Measurements from ENCODE around the gene ACTA2. TPM values are rescaled to one million over a fixed set of nuclear protein-coding genes. Genes with fewer than 3 reads are reported as not detected.

The ACTA2 gene
- total and polyA plus RNA-seq, 4 donors = 13.2 to 182 (median 73.6) TPM

GRCh38 chr10:88901206-88901983 lies 51.2 kb downstream of the ACTA2 start:
- no peak for DNase-seq (ENCODE audit: low spot score)
- Histone ChIP-seq H3K9ac (ENCODE audit: low read depth in 1 of 2, low read length in 2 of 2) (no peak overlapping the region), H3K36me3 (ENCODE audit: control insufficient read depth in 4 of 4, insufficient read depth in 3 of 4, low read depth in 1 of 4, low read length in 3 of 4) (peaks cover 0 to 4% (median 2%) of the 10 kb centered on the region in 4 donors), H3K27ac (ENCODE audit: low read depth in 1 of 2, low read length in 2 of 2) (no peak overlapping the region), H3K4me3 (ENCODE audit: low read depth in 1 of 3, low read length in 3 of 3) (no peak overlapping the region), H3K4me1 (ENCODE audit: control insufficient read depth in 4 of 4, insufficient read depth in 4 of 4, low read length in 3 of 4) (peaks cover 0 to 4% (median 1%) of the 10 kb centered on the region in 4 donors), H3K27me3 (ENCODE audit: control insufficient read depth in 4 of 4, insufficient read depth in 4 of 4, low read length in 3 of 4) (no peaks in the 10 kb centered on the region), H3K9me3 (ENCODE audit: control insufficient read depth in 4 of 4, low read length in 3 of 4) (no peaks in the 10 kb centered on the region)
- 86% methylated on average over 1 of the region's 1 CpG for WGBS
- no peak for TF ChIP-seq FOXA2 (IDR thresholded peaks at IDR 0.05)
- TF ChIP-seq REST (IDR thresholded peaks at IDR 0.05) = no peak
- no peak for TF ChIP-seq CTCF (IDR thresholded peaks at IDR 0.05; ENCODE audit: low read depth, low read length, missing input control)
- no peak for TF ChIP-seq TAF1 (conservative IDR thresholded peaks at IDR 0.05)
- TF ChIP-seq HNF4A (conservative IDR thresholded peaks at IDR 0.05) = no peak
- no peak for TF ChIP-seq RAD21 (IDR thresholded peaks at IDR 0.05)
- no peak for TF ChIP-seq YY1 (IDR thresholded peaks at IDR 0.05)
- TF ChIP-seq SP1 (IDR thresholded peaks at IDR 0.05) = no peak
- TF ChIP-seq EGR1 (IDR thresholded peaks at IDR 0.05; ENCODE audit: low read depth in 2 of 2) = no peak
- no peak for TF ChIP-seq HNF4G (IDR thresholded peaks at IDR 0.05)
- TF ChIP-seq, protein P1, sequence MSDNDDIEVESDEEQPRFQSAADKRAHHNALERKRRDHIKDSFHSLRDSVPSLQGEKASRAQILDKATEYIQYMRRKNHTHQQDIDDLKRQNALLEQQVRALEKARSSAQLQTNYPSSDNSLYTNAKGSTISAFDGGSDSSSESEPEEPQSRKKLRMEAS (IDR thresholded peaks at IDR 0.05) = no peak
- TF ChIP-seq, protein P2, sequence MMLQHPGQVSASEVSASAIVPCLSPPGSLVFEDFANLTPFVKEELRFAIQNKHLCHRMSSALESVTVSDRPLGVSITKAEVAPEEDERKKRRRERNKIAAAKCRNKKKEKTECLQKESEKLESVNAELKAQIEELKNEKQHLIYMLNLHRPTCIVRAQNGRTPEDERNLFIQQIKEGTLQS (IDR thresholded peaks at IDR 0.05) = no peak
- TF ChIP-seq RXRA (IDR thresholded peaks at IDR 0.05) = no peak

- Histone ChIP-seq H3K27me3 (ENCODE audit: control insufficient read depth in 4 of 4, insufficient read depth in 4 of 4, low read length in 3 of 4) (no peaks in the 10 kb centered on the region), H3K9me3 (ENCODE audit: control insufficient read depth in 4 of 4, low read length in 3 of 4) (no peaks in the 10 kb centered on the region), H3K9ac (ENCODE audit: low read depth in 1 of 2, low read length in 2 of 2) (no peak overlapping the region), H3K36me3 (ENCODE audit: control insufficient read depth in 4 of 4, insufficient read depth in 3 of 4, low read depth in 1 of 4, low read length in 3 of 4) (peaks cover 0 to 3% (median 1%) of the 10 kb centered on the region in 4 donors), H3K27ac (ENCODE audit: low read depth in 1 of 2, low read length in 2 of 2) (no peak overlapping the region), H3K4me3 (ENCODE audit: low read depth in 1 of 3, low read length in 3 of 3) (no peak overlapping the region), H3K4me1 (ENCODE audit: control insufficient read depth in 4 of 4, insufficient read depth in 4 of 4, low read length in 3 of 4) (peaks cover 4 to 17% (median 13%) of the 10 kb centered on the region in 4 donors)
- 95% methylated on average over 2 of the region's 2 CpGs for WGBS
- TF ChIP-seq HNF4G (IDR thresholded peaks at IDR 0.05) (no peak), REST (IDR thresholded peaks at IDR 0.05) (no peak)
- DNase-seq (ENCODE audit: low spot score) = no peak
Observed at GRCh38 chr10:88899886-88900285, 52.7 kb downstream of the ACTA2 start.
